Activated naive CD8-positive, alpha-beta T cell treated with anti-CD3 and anti-CD28 coated beads for 36 hours (primary cell): ENCODE data around the gene CSNK1G3. TPM values are rescaled to one million over a fixed set of nuclear protein-coding genes. Genes with fewer than 3 reads are reported as not detected.
"Not testable (repeated sequence)": the region's sequence is repeated elsewhere in the genome, so short reads cannot be mapped to it uniquely, and the experiment has no call there.

Source experiments
- DNase-seq: peaks from one replicate; pipeline ENCODE4 v3.0.0; 2021
- H3K27ac Mint-ChIP-seq: one replicate; pipeline ENCODE4 v1.8.0; 2022; ENCODE audit warnings: mild to moderate bottlenecking, moderate library complexity, mixed read lengths
- H3K27me3 Mint-ChIP-seq: one replicate; pipeline ENCODE4 v1.8.0; 2022; ENCODE audit warnings: mild to moderate bottlenecking, mixed read lengths
- H3K36me3 Mint-ChIP-seq: one replicate; pipeline ENCODE4 v1.8.0; 2021; ENCODE audit warnings: mild to moderate bottlenecking, mixed read lengths
- H3K4me1 Mint-ChIP-seq: one replicate; pipeline ENCODE4 v1.8.0; 2021; ENCODE audit warnings: mixed read lengths
- H3K4me3 Mint-ChIP-seq: one replicate; pipeline ENCODE4 v1.8.0; 2022; ENCODE audit warnings: mild to moderate bottlenecking, moderate library complexity, mixed read lengths
- H3K9me3 Mint-ChIP-seq: one replicate; pipeline ENCODE4 v1.8.0; 2022; ENCODE audit warnings: mixed read lengths
- total RNA-seq, 2 experiments: library from RNA; stranded (reverse); gene quantifications; one replicate each; pipeline ENCODE4 v1.2.3, GENCODE V29; 2021

CSNK1G3 gene
- total RNA-seq: 10 to 100 TPM; 29.9 to 32.8 TPM

DNA sequence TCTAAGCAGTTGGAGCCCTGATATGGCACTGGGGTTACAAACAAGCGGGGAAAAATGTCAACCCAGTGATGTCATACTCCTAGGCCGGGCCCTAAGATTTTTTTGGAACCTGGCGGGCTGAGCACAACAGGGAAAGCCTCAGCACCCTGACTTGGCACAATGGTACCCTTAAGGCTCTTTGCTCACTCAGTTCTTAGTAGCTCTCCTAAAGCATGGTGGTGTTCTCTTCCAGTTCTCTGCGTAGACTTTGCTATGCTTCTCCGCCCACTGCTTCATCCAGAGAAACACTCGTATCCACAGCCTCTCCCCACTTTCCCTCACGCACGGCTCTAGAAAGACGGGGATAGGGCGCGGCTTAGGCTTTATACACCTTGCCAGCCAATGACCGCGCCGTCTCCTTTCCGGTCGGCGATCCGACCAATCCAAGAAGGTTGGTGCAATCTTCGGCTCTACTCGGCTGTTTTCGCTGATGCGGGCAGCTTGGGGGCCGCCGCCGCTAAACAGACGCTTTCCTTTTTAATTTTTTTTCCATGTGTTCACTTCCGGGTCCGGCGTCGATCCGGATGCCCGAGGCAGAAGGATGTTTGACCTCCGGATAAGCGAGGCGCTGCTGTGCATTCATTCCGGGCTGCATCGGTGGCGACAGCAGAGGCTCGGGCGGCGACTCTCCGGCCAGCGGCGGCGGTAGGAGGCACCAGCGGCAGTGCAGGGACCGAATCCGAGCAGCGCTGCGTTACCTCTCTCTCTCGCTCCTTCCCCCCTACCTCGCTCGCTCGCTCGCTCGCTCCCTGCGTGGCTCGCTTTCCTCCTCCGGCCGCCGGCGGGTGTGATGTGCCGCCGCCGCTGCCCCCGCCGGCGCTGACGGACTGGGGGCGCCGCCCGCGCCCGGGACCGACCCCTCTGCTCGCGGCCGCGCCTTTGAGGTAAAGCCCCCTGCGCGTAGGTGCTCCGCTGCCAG is at the start of gene CSNK1G3:
Gene CSNK1G3 (plus strand): TSS at position 530 of the 958 bp plus-strand sequence. CDS start 33,487 bp downstream, outside the sequence.
- peak within 1 kb of the TSS; percentile 95 for H3K27ac Mint-ChIP-seq
- H3K27me3 Mint-ChIP-seq: no peaks in the 10 kb centered on the region
- peaks cover 36% of the 10 kb centered on the region for H3K4me1 Mint-ChIP-seq
- peak; percentile 92 for DNase-seq
- H3K9me3 Mint-ChIP-seq: no peaks in the 10 kb centered on the region
- H3K36me3 Mint-ChIP-seq: peaks cover 5% of the 10 kb centered on the region
- peak within 1 kb of the TSS; percentile 98 for H3K4me3 Mint-ChIP-seq

DNA sequence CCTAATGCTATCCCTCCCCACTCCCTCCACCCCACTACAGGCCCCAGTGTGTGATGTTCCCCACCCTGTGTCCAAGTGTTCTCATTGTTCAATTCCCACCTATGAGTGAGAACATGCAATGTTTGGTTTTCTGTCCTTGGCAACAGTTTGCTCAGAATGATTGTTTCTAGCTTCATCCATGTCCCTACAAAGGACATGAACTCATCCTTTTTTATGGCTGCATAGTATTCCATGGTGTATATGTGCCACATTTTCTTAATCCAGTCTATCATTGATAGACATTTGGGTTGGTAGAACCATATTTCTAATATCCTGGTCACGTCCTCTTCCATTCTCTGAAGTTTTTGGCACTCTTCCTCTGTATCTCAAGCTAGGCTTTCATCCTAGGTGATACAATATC is 45.1 kb upstream of the CSNK1G3 start:
- H3K4me3 Mint-ChIP-seq, H3K4me1 Mint-ChIP-seq: not testable (repeated sequence)

DNA sequence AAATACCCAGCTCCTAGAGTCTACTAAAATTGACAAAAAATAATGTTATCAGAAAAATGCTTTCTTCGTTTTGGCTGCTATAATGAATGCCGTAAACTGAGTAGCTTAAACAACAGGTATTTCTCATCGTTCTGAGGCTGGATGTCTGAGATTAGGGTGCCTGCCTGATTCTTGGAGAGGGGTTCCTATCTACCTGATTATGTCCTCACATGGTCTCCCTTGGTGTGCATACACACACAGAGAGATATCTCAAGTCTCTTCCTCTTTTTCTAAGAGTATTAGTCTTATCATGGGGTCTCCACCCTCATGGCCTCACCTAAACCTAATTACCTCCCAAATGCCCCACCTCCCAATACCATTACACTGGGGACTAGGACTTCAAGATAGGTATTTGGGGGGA is 40.6 kb upstream of the CSNK1G3 start:
- Mint-ChIP-seq H3K9me3 (peaks cover 11% of the 10 kb centered on the region), H3K4me1 (no peaks in the 10 kb centered on the region), H3K27me3 (peaks cover 36% of the 10 kb centered on the region), H3K4me3 (no peak overlapping the region), H3K27ac (no peak overlapping the region), H3K36me3 (no peaks in the 10 kb centered on the region)
- DNase-seq: no peak

More for the DNA sequence above, 45.1 kb upstream of the CSNK1G3 start:
- not testable (repeated sequence) for H3K27ac Mint-ChIP-seq, DNase-seq, H3K36me3 Mint-ChIP-seq
- H3K9me3 Mint-ChIP-seq: peaks cover 11% of the 10 kb centered on the region
- peaks cover 29% of the 10 kb centered on the region for H3K27me3 Mint-ChIP-seq

DNA sequence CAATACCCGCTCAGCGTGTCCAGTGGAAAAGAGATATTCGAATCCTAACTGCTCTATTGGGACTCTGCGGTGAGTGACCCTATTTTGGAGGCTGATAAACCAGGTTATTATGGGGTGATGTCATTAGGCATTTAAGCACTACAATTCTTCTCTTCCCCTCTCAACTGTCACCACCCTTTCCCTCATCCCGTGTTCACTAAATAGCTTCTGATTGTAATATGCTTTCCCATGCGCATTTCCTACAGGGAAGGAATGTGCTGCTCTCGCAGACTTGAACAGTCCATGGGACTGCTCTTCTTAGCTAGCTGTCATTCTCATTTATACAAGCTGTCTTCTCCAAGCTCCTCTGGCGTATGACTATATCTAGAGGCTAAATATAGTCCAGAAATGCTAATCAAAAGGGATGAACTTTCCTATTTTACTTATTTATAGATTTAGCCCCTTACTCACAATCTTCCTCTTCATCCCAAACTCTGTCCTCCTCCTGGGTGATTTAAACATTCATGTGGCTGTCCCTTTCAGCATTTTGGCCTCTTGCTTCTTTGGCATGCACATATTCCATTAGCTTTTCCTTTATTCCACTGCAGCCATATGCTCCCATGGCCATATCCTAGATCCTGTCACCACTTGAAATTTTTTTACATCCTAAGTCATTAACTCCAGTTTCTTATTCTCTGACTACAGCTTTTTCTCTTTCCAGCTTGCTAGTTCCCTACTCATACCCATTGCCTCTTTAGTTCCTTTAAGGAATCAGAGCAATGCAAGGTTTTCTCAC is 39.6 kb upstream of the CSNK1G3 start:
- Mint-ChIP-seq H3K4me1 (no peaks in the 10 kb centered on the region), H3K27me3 (peaks cover 31% of the 10 kb centered on the region), H3K9me3 (peaks cover 7% of the 10 kb centered on the region), H3K36me3 (no peaks in the 10 kb centered on the region), H3K27ac (no peak overlapping the region), H3K4me3 (no peak overlapping the region)
- no peak for DNase-seq

DNA sequence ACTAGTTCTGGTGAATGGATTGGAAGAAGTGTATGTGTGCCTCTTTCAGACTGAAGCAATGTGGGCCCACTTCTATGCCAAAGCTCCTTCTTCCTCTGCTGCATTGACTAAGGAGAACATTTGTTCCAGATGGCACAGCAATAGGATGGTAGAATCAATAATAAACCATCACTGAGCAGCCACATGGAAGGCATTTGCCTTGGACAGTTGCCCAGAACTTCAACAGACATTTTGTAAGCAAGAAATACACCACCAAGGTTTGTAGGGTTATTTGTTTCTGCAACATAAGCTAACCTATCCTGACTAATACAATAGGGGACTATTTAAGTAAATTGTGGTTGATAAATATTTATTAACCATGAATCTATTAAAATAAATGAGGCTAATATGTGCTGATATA is 37.7 kb upstream of the CSNK1G3 start:
- Mint-ChIP-seq H3K9me3 (peaks cover 6% of the 10 kb centered on the region), H3K27me3 (peaks cover 27% of the 10 kb centered on the region), H3K4me1 (no peaks in the 10 kb centered on the region), H3K4me3 (no peak overlapping the region), H3K36me3 (no peaks in the 10 kb centered on the region), H3K27ac (no peak overlapping the region)
- no peak for DNase-seq

DNA sequence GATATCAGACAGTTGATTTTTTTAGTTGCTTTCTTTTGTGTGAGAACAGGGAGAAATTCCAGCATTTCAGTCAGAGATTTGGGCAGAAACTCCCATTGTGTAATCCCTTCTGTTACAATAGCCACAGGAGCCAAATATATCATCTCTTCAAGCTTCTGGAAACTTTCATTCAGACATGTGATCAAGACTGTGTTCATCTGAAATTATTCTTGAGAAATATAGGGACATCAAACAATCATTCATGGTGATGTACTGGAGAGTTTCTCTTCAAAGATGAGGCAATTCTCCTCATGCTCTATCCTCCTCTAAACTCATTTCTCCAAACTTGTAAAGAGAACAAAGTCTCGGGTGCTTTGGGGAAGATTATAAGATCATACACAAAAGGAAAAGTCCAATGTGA is 35.2 kb upstream of the CSNK1G3 start:
- no peak for DNase-seq
- H3K27me3 Mint-ChIP-seq: peaks cover 17% of the 10 kb centered on the region
- H3K9me3 Mint-ChIP-seq: no peaks in the 10 kb centered on the region
- no peaks in the 10 kb centered on the region for H3K36me3 Mint-ChIP-seq
- H3K27ac Mint-ChIP-seq: no peak overlapping the region
- H3K4me1 Mint-ChIP-seq: no peaks in the 10 kb centered on the region
- H3K4me3 Mint-ChIP-seq: no peak overlapping the region

DNA sequence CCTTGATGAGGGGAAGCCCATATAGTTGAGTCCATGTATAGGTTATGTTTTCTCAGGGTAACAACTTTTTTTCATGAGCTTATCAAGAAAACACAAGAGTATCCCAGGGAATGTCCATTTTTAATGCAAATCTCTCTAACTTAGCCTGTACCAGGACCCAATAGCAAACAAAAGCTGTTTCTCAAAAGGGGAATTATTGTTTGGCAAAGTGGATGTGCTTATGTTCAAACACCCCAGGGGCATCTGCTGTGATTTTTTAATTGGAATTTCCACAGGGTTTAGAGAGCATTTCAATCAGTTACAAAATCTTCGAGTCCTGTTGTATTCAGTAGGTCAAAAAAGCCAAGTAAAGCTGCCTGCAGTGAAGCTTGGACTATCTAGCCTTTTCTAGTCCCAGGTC is 33.4 kb upstream of the CSNK1G3 start:
- no peak overlapping the region for H3K27ac Mint-ChIP-seq
- no peak overlapping the region for H3K4me3 Mint-ChIP-seq
- H3K27me3 Mint-ChIP-seq: peaks cover 15% of the 10 kb centered on the region
- no peaks in the 10 kb centered on the region for H3K9me3 Mint-ChIP-seq
- H3K4me1 Mint-ChIP-seq: no peaks in the 10 kb centered on the region
- no peak for DNase-seq
- no peaks in the 10 kb centered on the region for H3K36me3 Mint-ChIP-seq

DNA sequence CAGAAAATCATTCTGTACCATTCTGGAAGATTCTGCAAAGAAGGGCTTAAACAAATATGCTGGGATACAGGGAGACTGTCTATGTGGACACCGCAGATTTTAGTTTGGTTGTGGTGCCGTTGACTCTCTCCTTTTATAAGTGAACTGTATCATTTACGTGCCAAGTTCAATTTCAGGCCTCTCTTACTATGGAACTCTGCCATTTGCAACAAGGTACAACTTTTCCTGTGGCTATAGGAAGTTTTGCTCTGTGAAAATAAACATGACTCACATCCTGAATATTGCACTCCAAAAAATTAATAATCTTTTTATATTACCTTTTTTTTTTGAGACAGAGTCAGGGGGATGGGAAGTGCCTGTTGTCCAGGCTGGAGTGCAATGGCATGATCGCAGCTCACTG is 29.7 kb upstream of the CSNK1G3 start:
- Mint-ChIP-seq H3K4me3 (no peak overlapping the region), H3K9me3 (no peaks in the 10 kb centered on the region), H3K27me3 (peaks cover 30% of the 10 kb centered on the region), H3K27ac (no peak overlapping the region), H3K36me3 (no peaks in the 10 kb centered on the region), H3K4me1 (peaks cover 2% of the 10 kb centered on the region)
- DNase-seq: no peak

DNA sequence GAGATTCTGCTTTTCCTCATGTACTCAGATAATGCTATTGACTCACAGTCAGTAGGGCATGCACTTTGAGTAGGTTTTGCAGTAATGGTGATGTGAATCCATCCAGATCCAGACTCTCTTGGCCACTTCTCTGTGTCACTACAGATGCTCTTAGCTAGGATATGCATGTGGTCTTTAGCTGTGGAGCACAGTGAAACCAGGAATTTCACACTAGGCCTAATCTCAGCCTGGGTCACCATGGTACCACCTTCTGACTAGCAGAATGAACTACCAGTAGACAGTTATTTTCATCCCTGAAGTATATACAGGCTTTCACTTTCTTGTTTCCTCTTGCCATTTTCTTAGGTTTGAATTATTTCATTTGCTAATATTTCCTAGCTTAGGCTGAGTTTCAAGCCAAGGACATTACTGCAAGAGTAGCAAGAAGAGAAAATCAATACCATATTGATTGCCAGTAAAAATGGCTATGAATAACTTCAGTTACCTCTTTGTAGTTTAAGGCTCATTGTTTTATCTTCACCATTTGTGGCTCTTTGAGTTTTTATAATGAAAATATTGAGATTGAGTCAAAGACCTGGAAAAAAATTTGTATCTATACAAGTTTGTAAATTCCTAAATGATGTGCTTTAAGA is 28.4 kb upstream of the CSNK1G3 start:
- Mint-ChIP-seq H3K4me1 (peaks cover 2% of the 10 kb centered on the region), H3K27me3 (peaks cover 32% of the 10 kb centered on the region), H3K4me3 (no peak overlapping the region), H3K36me3 (no peaks in the 10 kb centered on the region), H3K27ac (no peak overlapping the region), H3K9me3 (no peaks in the 10 kb centered on the region)
- DNase-seq: no peak

DNA sequence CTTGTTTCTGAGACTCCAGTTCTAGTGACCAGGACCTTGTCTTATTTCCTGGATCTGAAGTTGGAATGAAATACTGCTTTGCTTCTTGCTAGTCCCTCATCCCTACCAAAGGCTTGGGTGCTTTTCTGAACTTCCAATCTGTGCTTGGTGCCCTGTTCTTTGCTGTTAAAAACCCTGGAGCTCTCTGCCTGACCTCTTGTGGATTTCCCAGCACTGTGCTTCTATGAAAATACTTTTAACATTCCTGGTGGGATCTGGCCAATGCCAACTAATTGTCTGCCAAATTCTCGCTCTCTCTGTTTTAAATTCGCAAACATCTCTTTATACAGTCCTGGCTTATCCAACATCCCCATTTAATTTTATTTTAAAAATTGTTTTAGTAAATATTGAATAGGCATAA is 26.7 kb upstream of the CSNK1G3 start:
- Mint-ChIP-seq H3K36me3 (no peaks in the 10 kb centered on the region), H3K27ac (no peak overlapping the region), H3K27me3 (peaks cover 32% of the 10 kb centered on the region), H3K4me3 (no peak overlapping the region), H3K9me3 (no peaks in the 10 kb centered on the region), H3K4me1 (peaks cover 2% of the 10 kb centered on the region)
- no peak for DNase-seq

DNA sequence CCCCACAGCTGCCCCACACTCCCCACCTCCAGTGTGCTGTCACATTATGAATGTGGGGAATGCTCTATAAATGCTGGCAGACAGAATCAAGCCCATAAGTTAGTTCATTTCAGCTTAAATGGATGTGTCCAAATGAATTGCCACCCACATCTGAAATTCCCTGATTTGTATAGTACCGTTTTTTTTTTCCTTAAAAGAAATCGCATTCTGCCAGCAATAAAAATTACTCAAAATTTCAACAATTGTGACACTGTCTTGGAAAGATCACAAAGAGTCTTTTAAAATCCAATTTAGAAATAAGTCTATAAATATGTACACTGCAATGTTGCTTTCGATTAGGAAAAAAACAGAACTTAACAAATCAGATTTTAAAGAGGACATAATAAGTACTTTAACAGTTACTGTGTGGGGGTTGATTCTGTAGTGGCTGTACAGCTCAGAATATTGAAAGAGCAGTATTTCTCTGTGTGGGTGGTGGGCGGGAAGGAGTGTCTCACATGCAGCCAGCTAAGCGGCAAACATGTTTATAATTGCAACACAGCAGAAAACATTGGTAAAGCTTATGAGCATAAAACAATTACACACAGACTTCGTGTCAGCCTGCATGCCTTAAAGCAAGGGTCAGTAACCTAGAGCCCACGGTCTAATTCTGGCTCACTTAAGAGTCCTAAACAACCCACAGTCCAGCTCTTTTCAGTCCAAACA is 24.9 kb upstream of the CSNK1G3 start:
- Mint-ChIP-seq H3K27me3 (peaks cover 42% of the 10 kb centered on the region), H3K9me3 (no peaks in the 10 kb centered on the region), H3K36me3 (no peaks in the 10 kb centered on the region), H3K4me1 (peaks cover 2% of the 10 kb centered on the region), H3K4me3 (no peak overlapping the region), H3K27ac (no peak overlapping the region)
- DNase-seq: no peak

DNA sequence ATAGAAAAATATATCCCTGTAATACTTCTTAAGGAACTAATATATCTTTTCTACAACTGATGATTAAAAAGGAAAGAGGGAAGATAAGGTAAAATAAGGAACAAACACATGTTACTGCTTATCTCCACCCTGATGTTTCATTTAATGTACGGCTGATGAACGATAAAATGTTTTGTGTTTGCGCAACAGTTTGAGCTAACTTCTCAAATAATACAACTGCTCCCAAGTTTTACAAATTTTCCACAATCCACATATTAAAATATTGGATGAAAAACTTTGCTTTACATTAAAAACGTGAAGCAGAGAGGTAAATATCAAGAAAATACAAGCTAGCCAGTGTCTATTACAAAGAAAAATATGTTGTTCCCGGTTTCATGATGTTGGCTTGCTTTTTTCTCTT is 21.0 kb upstream of the CSNK1G3 start:
- Mint-ChIP-seq H3K4me3 (no peak overlapping the region), H3K4me1 (peaks cover 2% of the 10 kb centered on the region), H3K36me3 (no peaks in the 10 kb centered on the region), H3K9me3 (no peaks in the 10 kb centered on the region), H3K27me3 (peaks cover 33% of the 10 kb centered on the region), H3K27ac (no peak overlapping the region)
- no peak for DNase-seq

DNA sequence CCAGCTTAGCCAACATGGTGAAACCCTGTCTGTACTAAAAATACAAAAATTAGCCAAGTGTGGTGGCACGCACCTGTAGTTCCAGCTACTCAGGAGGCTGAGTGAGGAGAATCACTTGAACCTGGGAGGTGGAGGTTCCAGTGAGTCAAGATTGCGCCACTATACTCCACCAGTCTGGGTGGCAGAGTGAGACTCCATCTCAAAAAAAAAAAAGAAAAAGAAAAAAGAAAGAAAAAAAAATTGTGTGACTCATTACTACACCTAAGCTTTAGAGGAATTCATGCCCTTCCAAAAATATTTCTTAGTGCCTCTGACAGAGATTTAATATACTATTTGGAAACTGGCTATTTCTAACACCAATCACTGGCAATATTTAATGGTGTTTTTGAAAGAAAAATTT is 16.8 kb upstream of the CSNK1G3 start:
- not testable (repeated sequence) for H3K4me3 Mint-ChIP-seq, H3K4me1 Mint-ChIP-seq, H3K9me3 Mint-ChIP-seq, H3K27ac Mint-ChIP-seq, DNase-seq, H3K36me3 Mint-ChIP-seq
- peaks cover 14% of the 10 kb centered on the region for H3K27me3 Mint-ChIP-seq

DNA sequence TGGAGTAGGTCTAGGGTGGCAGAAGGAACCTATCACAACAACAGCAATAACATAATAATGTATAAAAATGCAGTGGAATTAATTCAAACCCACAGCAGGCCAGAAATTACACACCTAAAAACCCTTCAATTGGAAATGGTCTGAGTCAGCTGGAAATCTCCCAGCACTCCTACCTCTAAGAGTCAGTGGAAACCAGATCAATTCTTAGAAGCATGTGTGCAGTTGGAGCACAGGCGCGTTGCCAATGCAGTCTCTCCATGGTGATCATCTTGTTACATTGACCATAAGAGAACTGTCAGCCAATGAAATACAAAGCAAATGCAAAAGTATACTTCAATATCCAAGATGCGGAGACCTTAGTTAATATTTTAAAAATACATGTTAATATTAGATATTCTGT is 15.1 kb upstream of the CSNK1G3 start:
- peak; percentile 4 for DNase-seq
- Mint-ChIP-seq H3K4me1 (peaks cover 4% of the 10 kb centered on the region), H3K27me3 (peaks cover 5% of the 10 kb centered on the region), H3K4me3 (no peak overlapping the region), H3K36me3 (no peaks in the 10 kb centered on the region), H3K27ac (no peak overlapping the region), H3K9me3 (no peaks in the 10 kb centered on the region)
